GM06990 (cell line): Measurements from ENCODE around the gene SGCB.

Experiments
- DNase-seq: peaks from one replicate; pipeline ENCODE4 v3.0.0-alpha.2; 2011; ENCODE audit not compliant: insufficient read length; ENCODE audit errors: extremely low read depth
- H3K27me3 ChIP-seq: replicated peaks from 2 replicates; pipeline ENCODE4 v1.6.0; 2011; ENCODE audit warnings: low read length; ENCODE audit not compliant: control insufficient read depth, insufficient read depth
- H3K36me3 ChIP-seq: 2 replicates; pipeline ENCODE4 v1.5.1; 2011; ENCODE audit warnings: low read length; ENCODE audit not compliant: control insufficient read depth, insufficient read depth
- H3K4me3 ChIP-seq: replicated peaks from 2 replicates; pipeline ENCODE4 v1.5.1; 2011; ENCODE audit warnings: low read depth, mild to moderate bottlenecking, control low read depth, low read length
- CTCF ChIP-seq: IDR thresholded peaks from 2 replicates; pipeline ENCODE4 v1.5.1; 2011; ENCODE audit warnings: low read length, control low read depth, mild to moderate bottlenecking, inconsistent platforms; ENCODE audit not compliant: insufficient read depth, poor library complexity, severe bottlenecking

The SGCB gene

DNA sequence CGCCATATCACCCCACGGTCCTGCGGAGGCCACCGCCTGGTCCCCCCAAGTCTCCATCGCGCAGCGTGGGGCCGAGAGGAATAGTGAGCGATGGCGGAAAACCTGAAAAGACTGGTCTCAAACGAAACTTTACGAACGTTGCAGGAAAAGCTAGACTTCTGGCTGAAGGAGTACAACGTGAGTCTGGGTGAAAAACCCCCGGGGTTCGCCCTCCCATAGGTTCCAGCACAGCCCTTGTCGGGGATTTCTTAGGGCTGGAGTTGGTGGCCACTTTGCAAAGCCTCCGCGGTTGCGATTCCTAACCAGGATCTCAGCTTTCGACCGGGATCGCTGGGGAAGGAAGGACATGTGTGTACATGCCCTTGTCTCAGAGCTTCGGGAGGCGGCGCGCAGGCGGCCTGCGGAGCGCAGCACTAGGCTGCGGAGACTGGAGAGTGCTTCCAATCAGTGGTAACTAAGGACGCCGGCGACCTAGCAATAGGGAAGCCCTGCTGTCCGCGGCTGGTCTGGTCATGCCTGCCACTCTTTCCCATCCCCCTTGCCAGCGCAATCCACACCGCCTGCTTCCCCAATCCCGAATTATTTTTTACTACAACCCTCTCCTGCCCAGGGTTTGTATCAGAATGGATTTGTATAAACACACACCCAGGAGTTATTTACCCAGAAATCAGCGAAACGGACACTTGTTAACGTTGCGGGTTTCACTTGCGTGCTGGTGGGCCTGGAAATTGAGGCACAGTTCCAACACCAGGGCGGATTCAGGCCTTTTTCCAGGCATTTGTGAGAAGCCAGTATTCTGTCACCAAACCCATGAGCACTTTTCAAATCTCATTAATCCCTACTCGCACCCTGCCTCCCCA is 13.7 kb upstream of the SGCB start:
- DNase-seq: peak; percentile 63

DNA sequence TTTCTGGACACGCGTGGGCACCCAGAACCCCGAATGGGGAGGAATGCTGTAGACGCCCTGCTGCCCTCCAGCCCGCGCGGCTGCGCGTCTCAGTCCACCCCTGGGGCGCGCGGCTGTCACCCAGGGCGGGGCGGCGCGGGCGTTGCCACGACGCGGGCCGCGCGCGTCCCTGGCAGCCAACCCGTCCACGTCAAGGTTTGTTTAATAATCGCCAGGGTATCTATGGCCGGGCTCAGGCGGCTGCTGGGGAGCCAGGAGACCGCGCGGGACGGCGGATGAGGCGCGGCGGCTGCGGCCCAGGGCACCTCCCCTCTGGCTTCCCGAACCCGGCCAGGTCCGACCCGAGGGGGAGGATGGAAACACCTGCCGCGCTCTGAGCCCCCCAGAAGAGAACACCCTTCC is 13.1 kb upstream of the SGCB start, which contains the start of gene SPATA18:
Gene SPATA18, plus strand, starts transcription at position 92 of the 402 bp plus-strand sequence. CDS start 401 bp downstream, outside the sequence.
- peak; percentile 45 for DNase-seq
- TF ChIP-seq CTCF: no peak
- Histone ChIP-seq H3K36me3 (no peaks in the 10 kb centered on the region), H3K4me3 (peak within 1 kb of the TSS; percentile 77), H3K27me3 (no peaks in the 10 kb centered on the region)

More for the DNA sequence above, 13.7 kb upstream of the SGCB start:
- TF ChIP-seq CTCF: no peak
- no peaks in the 10 kb centered on the region for H3K36me3 ChIP-seq
- no peaks in the 10 kb centered on the region for H3K27me3 ChIP-seq
- peak overlapping the region; percentile 77 for H3K4me3 ChIP-seq

DNA sequence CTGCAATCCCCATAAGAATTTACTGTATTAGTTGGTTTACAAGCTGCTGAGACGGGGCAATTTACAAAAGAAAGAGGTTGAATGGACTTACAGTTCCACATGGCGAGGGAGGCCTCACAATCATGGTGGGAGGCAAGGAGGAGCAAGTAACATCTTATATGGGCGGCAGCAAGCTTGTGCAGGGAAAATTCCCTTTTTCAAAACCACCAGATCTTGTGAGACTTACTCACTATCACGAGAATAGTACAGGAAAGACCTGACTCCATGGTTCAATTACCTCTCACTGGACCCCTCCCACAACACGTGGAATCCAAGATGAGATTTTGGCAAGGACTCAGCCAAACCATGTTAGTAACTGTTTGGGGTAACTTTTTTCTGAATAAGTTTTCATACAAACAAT is 11.2 kb upstream of the SGCB start:
- Histone ChIP-seq H3K4me3 (no peak overlapping the region), H3K36me3 (no peaks in the 10 kb centered on the region), H3K27me3 (no peaks in the 10 kb centered on the region)
- no peak for TF ChIP-seq CTCF
- DNase-seq: no peak

- Histone ChIP-seq H3K4me3 (no peak overlapping the region), H3K27me3 (no peaks in the 10 kb centered on the region; the same call in 1 of the 2 replicates), H3K36me3 (no peaks in the 10 kb centered on the region)
- TF ChIP-seq CTCF: no peak
- DNase-seq: no peak
Observed at GRCh38 chr4:52045028-52045427, 6.9 kb upstream of the SGCB start.

- peak; percentile 62 for DNase-seq
Observed at GRCh38 chr4:52037689-52038102, 403 bp downstream of the SGCB start.

More at GRCh38 chr4:52037689-52038102, 403 bp downstream of the SGCB start:
- H3K36me3 ChIP-seq: no peaks in the 10 kb centered on the region
- H3K4me3 ChIP-seq: peak overlapping the region; percentile 83
- no peaks in the 10 kb centered on the region; the same call in 1 of the 2 replicates for H3K27me3 ChIP-seq
- TF ChIP-seq CTCF: no peak
